Kidney epithelial cell (primary cell): Measurements from ENCODE around the gene ABTB2. TPM values are rescaled to one million over a fixed set of nuclear protein-coding genes. Genes with fewer than 3 reads are reported as not detected.

ENCODE experiments used
- DNase-seq: peaks from one replicate; pipeline ENCODE4 v3.0.0-alpha.2; 2010; ENCODE audit warnings: low read depth
- H3K27me3 ChIP-seq: 2 replicates; pipeline ENCODE4 v1.6.0; 2011; ENCODE audit warnings: low read length; ENCODE audit not compliant: control insufficient read depth, insufficient read depth
- H3K36me3 ChIP-seq: 2 replicates; pipeline ENCODE4 v1.5.1; 2011; ENCODE audit warnings: low read length; ENCODE audit not compliant: control insufficient read depth, insufficient read depth
- H3K4me3 ChIP-seq: 2 replicates; pipeline ENCODE4 v1.5.1; 2011; ENCODE audit warnings: low read depth, mild to moderate bottlenecking, control low read depth, low read length
- CTCF ChIP-seq: IDR thresholded peaks from 2 replicates; pipeline ENCODE4 v1.5.1; 2011; ENCODE audit warnings: mild to moderate bottlenecking, moderate library complexity, low read length, control low read depth, inconsistent platforms; ENCODE audit not compliant: insufficient read depth, poor library complexity, severe bottlenecking
- total RNA-seq: library from RNA; depleted of rRNA; stranded (reverse); fragments of >200 nt; gene quantifications from 2 replicates; pipeline ENCODE4 v1.2.3, GENCODE V29; 2015

Gene ABTB2
- total RNA-seq, 1 donor from 2014 or later: 26.8 TPM

- H3K36me3 ChIP-seq: no peaks in the 10 kb centered on the region
- H3K27me3 ChIP-seq: no peaks in the 10 kb centered on the region
- TF ChIP-seq CTCF: no peak
- H3K4me3 ChIP-seq: no peak overlapping the region
- no peak for DNase-seq
These were observed 177.6 kb downstream of the ABTB2 start for GRCh38 chr11:34180040-34180813.

GRCh38 chr11:34179026-34179675 is 178.7 kb downstream of the ABTB2 start:
- Histone ChIP-seq H3K36me3 (no peaks in the 10 kb centered on the region), H3K27me3 (no peaks in the 10 kb centered on the region), H3K4me3 (no peak overlapping the region)
- no peak for TF ChIP-seq CTCF
- DNase-seq: no peak

DNA sequence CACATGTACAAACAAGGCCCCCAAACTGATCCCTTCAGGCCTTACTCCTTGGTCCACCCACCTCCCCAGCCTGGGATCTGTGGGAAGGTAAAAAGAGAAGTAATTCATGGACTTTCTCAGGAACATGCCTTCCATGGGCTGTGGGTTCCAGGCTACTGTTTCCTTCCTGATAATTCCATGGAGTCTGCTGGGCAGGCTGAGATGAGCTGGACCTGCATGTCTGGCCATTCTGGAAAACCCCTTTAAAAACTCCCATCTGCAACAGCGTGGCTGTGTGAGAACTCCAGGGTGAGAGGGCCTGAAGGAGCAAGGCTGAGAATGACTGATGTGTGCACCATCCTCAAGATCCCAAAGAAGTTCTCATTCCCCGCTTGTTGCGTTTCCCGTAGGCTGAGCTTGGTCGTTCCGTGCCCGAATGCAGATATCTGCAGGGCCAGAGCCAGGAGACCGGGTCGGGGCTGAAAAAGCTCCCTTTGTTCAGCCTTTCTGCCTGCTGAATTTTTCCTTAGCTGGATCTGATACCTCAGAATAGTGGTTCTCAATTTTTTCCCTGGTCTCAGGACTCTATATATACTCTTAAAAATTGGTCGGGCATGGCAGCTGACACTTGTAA is 179.5 kb downstream of the ABTB2 start:
- no peak for TF ChIP-seq CTCF
- Histone ChIP-seq H3K27me3 (no peaks in the 10 kb centered on the region), H3K36me3 (no peaks in the 10 kb centered on the region), H3K4me3 (no peak overlapping the region)
- DNase-seq: no peak

GRCh38 chr11:34176751-34177209 is 181.0 kb downstream of the ABTB2 start:
- no peaks in the 10 kb centered on the region for H3K36me3 ChIP-seq
- no peak overlapping the region for H3K4me3 ChIP-seq
- no peaks in the 10 kb centered on the region for H3K27me3 ChIP-seq
- no peak for DNase-seq
- TF ChIP-seq CTCF: no peak

DNA sequence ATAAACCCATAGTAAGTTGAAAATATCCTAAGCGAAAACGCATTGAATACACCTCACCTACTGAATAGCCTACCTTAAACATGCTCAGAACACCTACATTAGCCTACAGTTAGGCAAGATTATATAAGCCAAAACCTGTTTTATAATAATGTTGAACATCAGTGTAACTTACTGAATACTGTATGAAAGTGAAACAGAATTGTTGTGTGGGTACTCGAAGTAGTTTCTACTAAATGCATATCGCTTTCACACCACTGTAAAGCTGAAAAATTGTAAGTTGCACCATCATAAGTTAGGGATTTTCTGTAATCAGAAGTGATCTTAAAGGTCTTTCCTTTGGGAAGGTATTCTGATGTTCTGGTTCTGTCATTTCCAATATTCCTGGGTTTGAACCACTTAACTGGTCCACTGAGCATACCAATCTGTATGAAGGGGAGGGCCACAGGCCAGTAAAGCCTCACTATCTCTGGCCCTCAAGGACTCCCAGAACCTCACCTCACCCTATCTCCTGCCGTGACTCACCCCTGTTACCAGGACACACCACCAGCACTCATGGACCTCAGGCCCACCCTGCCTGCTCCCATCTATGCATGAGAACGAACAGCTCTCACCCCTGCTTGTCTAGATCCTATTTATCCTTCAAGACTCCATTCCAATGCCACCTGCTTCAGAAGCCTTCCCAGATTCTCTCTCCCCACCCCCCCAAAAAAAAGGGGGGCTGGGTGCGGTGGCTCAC is 182.4 kb downstream of the ABTB2 start:
- DNase-seq: no peak
- TF ChIP-seq CTCF: no peak
- Histone ChIP-seq H3K36me3 (peaks cover 1% of the 10 kb centered on the region), H3K4me3 (no peak overlapping the region), H3K27me3 (no peaks in the 10 kb centered on the region)
